ENCODE measurements around the gene ETNK2. TPM values are rescaled to one million over a fixed set of nuclear protein-coding genes. Genes with fewer than 3 reads are reported as not detected.

ETNK2 gene
- total RNA-seq, 2 experiments from 2014 or later, result 1.9 TPM; not detected in 1

DNA sequence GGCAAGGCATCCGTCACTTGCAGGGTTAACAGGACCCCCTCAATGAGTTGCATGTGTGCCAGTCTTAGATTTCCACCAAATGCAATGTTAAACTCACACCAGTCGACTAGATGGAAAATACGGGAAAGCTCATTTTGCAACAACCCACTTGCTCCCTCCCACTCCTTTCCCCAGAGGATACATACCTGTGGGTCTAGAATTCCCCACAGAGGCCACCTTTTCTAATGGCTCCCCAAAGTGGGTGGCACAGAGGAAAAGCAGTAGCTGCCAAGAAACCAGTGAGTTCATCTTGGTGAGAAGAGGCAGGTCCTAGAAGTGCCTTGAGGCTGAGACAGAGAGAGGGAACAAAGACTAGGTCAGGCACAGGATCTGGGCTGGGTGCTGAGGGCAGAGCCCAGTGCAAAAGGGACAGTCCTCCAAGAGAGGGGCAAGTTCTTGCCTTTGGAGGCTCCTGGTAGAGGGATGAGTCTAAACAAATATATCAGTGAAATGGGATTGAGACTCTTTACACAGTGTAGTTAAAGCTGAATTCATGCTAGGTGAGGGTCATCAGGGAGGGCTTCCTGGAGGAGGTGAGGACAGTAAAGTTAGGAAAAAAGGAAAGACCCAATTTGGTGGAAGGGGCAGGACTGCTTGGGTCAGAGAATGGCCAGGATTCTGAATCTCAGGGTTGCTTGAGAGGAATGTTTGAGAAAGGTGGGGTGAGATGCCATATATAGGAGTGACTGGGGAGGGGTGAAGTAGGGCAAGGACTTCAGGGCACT lies 40.9 kb upstream of the ETNK2 start:
- CTCF ChIA-PET (ENCODE audit: unreplicated experiment), result no interaction called here
- intact Hi-C loops (cut with micrococcal nuclease; ENCODE audit: unreplicated experiment), result no loop called here
- no peaks in the 10 kb centered on the region for H3K36me3 ChIP-seq (ENCODE audit: insufficient read depth, low read length)
- DNase-seq (ENCODE audit: low spot score), result no peak
- POLR2A ChIA-PET, result no interaction called here
- H3K9me2 ChIP-seq (ENCODE audit: insufficient read depth, low read length), result no peaks in the 10 kb centered on the region
- no peak overlapping the region for H2AFZ ChIP-seq (ENCODE audit: low read length)
- no peak overlapping the region for H3K4me3 ChIP-seq (ENCODE audit: low read depth, low read length, poor library complexity, severe bottlenecking)
- no peaks in the 10 kb centered on the region for H4K20me1 ChIP-seq (ENCODE audit: insufficient read depth, low read length)
- no TSS peak for BruUV-seq (replicated peaks)
- no peaks in the 10 kb centered on the region for H3K4me1 ChIP-seq (ENCODE audit: insufficient read depth, low read length, poor library complexity, severe bottlenecking)
- H3K4me2 ChIP-seq (ENCODE audit: low read length), result no peak overlapping the region
- H3K27ac ChIP-seq (ENCODE audit: low read depth, low read length, poor library complexity, severe bottlenecking), result no peak overlapping the region
- no peaks in the 10 kb centered on the region for H3K79me2 ChIP-seq (ENCODE audit: insufficient read depth, low read depth, low read length)
- no peaks in the 10 kb centered on the region for H3K9me3 ChIP-seq (ENCODE audit: low read length)
- TF ChIP-seq, protein P1, sequence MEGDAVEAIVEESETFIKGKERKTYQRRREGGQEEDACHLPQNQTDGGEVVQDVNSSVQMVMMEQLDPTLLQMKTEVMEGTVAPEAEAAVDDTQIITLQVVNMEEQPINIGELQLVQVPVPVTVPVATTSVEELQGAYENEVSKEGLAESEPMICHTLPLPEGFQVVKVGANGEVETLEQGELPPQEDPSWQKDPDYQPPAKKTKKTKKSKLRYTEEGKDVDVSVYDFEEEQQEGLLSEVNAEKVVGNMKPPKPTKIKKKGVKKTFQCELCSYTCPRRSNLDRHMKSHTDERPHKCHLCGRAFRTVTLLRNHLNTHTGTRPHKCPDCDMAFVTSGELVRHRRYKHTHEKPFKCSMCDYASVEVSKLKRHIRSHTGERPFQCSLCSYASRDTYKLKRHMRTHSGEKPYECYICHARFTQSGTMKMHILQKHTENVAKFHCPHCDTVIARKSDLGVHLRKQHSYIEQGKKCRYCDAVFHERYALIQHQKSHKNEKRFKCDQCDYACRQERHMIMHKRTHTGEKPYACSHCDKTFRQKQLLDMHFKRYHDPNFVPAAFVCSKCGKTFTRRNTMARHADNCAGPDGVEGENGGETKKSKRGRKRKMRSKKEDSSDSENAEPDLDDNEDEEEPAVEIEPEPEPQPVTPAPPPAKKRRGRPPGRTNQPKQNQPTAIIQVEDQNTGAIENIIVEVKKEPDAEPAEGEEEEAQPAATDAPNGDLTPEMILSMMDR (conservative IDR thresholded peaks at IDR 0.05; ENCODE audit: low read length), result no peak
- TF ChIP-seq EZH2phosphoT487 (IDR thresholded peaks at IDR 0.05; ENCODE audit: borderline replicate concordance, low read depth, low read length), result no peak

DNA sequence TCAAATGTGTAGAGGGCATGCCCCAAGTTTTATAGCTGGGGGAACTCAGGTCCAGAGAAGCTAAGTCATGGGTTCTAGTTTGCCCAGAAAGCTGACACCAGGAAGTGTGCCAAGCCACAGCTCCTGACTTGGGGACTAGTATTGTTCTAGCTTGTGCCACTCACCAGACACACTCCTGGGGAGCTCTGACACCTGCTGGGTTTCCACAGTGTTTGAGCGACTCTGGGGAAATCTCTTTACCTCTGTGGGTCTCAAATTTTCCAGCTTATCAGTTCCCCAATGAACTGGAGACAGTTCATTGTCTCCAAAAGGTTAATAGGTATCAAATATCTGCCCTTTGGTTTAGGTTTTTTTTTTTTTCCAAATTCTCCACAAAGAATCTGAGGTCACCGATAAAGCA lies 40.2 kb upstream of the ETNK2 start:
- Histone ChIP-seq H3K79me2 (ENCODE audit: insufficient read depth, low read depth, low read length) (no peaks in the 10 kb centered on the region), H3K9me2 (ENCODE audit: insufficient read depth, low read length) (no peaks in the 10 kb centered on the region), H3K9me3 (ENCODE audit: low read length) (no peaks in the 10 kb centered on the region), H2AFZ (ENCODE audit: low read length) (no peak overlapping the region), H4K20me1 (ENCODE audit: insufficient read depth, low read length) (no peaks in the 10 kb centered on the region), H3K4me3 (ENCODE audit: low read depth, low read length, poor library complexity, severe bottlenecking) (no peak overlapping the region), H3K4me1 (ENCODE audit: insufficient read depth, low read length, poor library complexity, severe bottlenecking) (no peaks in the 10 kb centered on the region), H3K4me2 (ENCODE audit: low read length) (no peak overlapping the region), H3K27ac (ENCODE audit: low read depth, low read length, poor library complexity, severe bottlenecking) (no peak overlapping the region), H3K36me3 (ENCODE audit: insufficient read depth, low read length) (no peaks in the 10 kb centered on the region)
- TF ChIP-seq, protein P1 (conservative IDR thresholded peaks at IDR 0.05; ENCODE audit: low read length), result no peak
- no peak for TF ChIP-seq EZH2phosphoT487 (IDR thresholded peaks at IDR 0.05; ENCODE audit: borderline replicate concordance, low read depth, low read length)
- intact Hi-C loops (cut with micrococcal nuclease; ENCODE audit: unreplicated experiment), result no loop called here
- BruUV-seq (replicated peaks), result no TSS peak
- no peak for DNase-seq (ENCODE audit: low spot score)
- ChIA-PET POLR2A (no interaction called here), CTCF (ENCODE audit: unreplicated experiment) (no interaction called here)

DNA sequence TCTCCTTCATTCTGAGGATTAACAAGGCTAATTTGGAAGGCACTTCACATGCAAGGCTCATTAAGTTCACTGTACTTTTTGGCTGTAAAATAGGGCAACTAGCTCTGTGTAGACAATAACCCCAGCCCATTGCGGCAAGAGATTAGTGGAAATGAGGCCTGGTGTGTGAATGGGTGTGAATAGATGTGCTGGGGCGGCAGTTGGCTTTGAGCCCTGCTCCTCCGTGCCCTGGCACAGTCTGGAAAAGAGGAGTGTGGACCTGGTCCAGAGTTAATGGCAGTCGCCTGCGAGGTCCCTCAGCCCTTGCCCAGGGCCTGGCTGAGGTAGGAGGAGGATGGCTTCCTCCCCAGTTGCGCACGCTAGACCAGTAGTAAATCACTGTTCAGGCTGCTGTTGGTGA lies 39.6 kb upstream of the ETNK2 start:
- no peaks in the 10 kb centered on the region for H3K9me2 ChIP-seq (ENCODE audit: insufficient read depth, low read length)
- CTCF ChIA-PET (ENCODE audit: unreplicated experiment), result no interaction called here
- intact Hi-C loops (cut with micrococcal nuclease; ENCODE audit: unreplicated experiment), result no loop called here
- POLR2A ChIA-PET, result no interaction called here
- TF ChIP-seq, protein P1 (conservative IDR thresholded peaks at IDR 0.05; ENCODE audit: low read length), result no peak
- TF ChIP-seq EZH2phosphoT487 (IDR thresholded peaks at IDR 0.05; ENCODE audit: borderline replicate concordance, low read depth, low read length), result no peak
- no peak overlapping the region for H2AFZ ChIP-seq (ENCODE audit: low read length)
- no peaks in the 10 kb centered on the region for H3K4me1 ChIP-seq (ENCODE audit: insufficient read depth, low read length, poor library complexity, severe bottlenecking)
- no peak overlapping the region for H3K4me3 ChIP-seq (ENCODE audit: low read depth, low read length, poor library complexity, severe bottlenecking)
- no peak for DNase-seq (ENCODE audit: low spot score)
- no peaks in the 10 kb centered on the region for H3K9me3 ChIP-seq (ENCODE audit: low read length)
- H3K27ac ChIP-seq (ENCODE audit: low read depth, low read length, poor library complexity, severe bottlenecking), result no peak overlapping the region
- H4K20me1 ChIP-seq (ENCODE audit: insufficient read depth, low read length), result no peaks in the 10 kb centered on the region
- no TSS peak for BruUV-seq (replicated peaks)
- H3K79me2 ChIP-seq (ENCODE audit: insufficient read depth, low read depth, low read length), result no peaks in the 10 kb centered on the region
- H3K4me2 ChIP-seq (ENCODE audit: low read length), result no peak overlapping the region
- no peaks in the 10 kb centered on the region for H3K36me3 ChIP-seq (ENCODE audit: insufficient read depth, low read length)

Measured in OCI-LY7 (cell line).